C4-2B (cell line): ENCODE data around the gene IFT81.
A peak's percentile ranks its signal among the peaks of the same experiment; 100 is the strongest.
"Not testable (repeated sequence)": the region's sequence is repeated elsewhere in the genome, so short reads cannot be mapped to it uniquely, and the experiment has no call there.

Experiments
- H3K27ac ChIP-seq: fragments of 450-650 bp; 2 replicates; pipeline ENCODE4 v1.5.1; 2017
- CTCF ChIP-seq: fragments of 450-650 bp; conservative IDR thresholded peaks from 2 replicates; pipeline ENCODE4 v1.5.1; 2017; ENCODE audit warnings: mild to moderate bottlenecking
- ZFX ChIP-seq: fragments of 450-650 bp; IDR thresholded peaks from 2 replicates; pipeline ENCODE4 v1.6.1; 2017

The IFT81 gene

DNA sequence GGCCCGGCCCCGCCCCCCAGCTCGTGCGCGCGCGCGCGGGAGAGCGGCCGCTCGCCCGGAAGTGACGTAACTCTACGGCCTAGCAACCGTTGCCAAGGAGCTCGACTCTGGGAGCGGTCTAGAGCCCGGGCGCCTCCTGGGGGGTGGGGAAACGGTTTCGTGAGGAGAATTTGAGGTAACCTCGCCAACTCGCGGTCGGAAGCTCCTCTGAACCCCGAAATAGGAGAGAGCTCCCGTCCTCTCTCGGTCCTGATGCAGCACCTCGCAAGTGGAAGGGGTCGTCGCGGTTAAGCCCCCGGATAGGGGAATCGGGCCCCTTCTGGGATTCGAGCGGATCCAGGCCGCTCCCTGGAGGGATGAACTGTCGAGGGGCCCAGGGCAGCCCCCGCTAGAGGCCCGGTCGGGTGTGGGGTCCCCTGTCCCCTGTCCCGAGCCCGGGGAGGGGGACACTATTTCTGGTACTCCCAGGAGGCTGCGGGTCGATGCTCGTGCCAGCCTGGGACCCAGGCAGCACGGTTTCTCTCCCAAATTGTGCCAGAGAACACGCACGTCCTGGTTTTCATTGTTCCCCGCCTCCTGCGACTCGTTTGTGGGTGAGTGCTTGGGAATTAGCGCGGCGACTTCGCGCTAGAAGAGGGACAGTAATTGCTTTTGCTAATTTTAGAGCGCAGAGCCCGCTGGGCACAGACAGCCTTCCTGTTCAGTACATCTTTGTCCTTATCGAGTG is at the start of gene IFT81:
IFT81 (plus strand) TSS at position 89 of the 727 bp plus-strand sequence. CDS start 3,024 bp downstream, outside the sequence.
- peak within 1 kb of the TSS; percentile 92 for H3K27ac ChIP-seq
- TF ChIP-seq CTCF: no peak
- TF ChIP-seq ZFX: peak; percentile 65

- H3K27ac ChIP-seq: no peak overlapping the region
- TF ChIP-seq ZFX (no peak), CTCF (no peak)
Observed at GRCh38 chr12:110075880-110076279, 48.3 kb upstream of the IFT81 start.

DNA sequence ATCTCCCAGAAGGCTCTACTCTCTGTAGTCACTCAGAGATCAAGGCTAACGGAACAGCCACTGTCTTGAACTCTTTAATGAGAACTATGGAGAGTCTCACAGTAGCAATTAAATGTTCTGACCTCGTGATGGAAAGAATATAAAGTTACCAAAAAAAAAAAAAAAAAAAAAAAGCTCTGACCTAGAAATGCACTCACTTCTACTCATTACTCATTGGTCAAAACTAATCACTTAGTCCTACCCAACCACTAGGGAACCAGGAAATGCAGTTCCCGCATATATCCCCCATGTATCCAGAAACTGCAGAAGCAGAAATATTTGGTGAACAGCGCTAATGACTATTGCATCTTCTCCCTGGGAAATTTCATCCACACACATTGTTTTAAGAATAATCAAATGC is 46.4 kb upstream of the IFT81 start:
- TF ChIP-seq ZFX: no peak
- TF ChIP-seq CTCF: no peak
- no peak overlapping the region for H3K27ac ChIP-seq

GRCh38 chr12:110079477-110080400 is 44.4 kb upstream of the IFT81 start:
- TF ChIP-seq CTCF (no peak), ZFX (no peak)
- no peak overlapping the region for H3K27ac ChIP-seq

DNA sequence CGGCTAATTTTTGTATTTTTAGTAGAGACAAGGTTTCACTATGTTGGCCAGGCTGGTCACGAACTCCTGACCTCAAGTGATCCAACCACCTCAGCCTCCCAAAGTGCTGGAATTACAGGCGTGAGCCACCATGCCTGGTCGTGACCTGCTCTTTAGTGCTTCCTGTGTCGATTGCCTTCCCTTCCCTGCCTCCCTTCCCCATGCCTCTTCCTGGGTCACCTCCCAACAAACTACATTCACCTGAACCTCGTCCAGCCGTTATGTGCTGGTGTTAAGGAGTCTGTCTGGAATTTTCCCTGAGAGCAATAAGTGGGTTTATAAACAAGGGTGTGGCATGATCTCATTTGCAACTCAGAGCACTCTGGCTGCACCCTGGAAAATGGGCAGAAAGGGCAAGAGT is 43.7 kb upstream of the IFT81 start:
- H3K27ac ChIP-seq: no peak overlapping the region
- no peak for TF ChIP-seq ZFX
- TF ChIP-seq CTCF: no peak

GRCh38 chr12:110084314-110085015 is 39.7 kb upstream of the IFT81 start:
- H3K27ac ChIP-seq: no peak overlapping the region
- TF ChIP-seq ZFX (no peak), CTCF (no peak)

DNA sequence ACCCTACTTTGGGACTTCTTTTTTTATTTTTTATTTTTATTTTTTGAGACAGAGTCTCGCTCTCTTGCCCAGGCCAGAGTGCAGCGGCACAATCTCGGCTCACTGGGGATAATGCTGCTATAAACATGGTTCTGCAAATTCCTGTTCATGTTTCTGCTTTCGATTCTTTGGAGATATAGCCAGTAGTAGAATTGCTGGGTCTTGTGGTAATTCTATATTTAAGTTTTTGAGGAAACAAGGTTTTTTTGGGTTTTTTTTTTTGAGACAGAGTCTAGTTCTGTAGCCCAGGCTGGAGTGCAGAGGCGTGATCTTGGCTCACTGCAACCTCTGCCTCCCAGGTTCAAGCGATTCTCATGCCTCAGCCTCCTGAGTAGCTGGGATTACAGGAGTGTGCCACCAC is 35.9 kb upstream of the IFT81 start:
- not testable (repeated sequence) for H3K27ac ChIP-seq
